NCI-H446 treated with DMSO at 0.1 percent for 48 hours (cell line): ENCODE results near the gene MYOZ1.
"Not testable (repeated sequence)": the region's sequence is repeated elsewhere in the genome, so short reads cannot be mapped to it uniquely, and the experiment has no call there.

ENCODE experiments used
- DNase-seq: peaks from one replicate; lab custom pipeline; 2025; lab: John Stamatoyannopoulos, UW

MYOZ1 gene

GRCh38 chr10:73641328-73642060 is at the start of gene MYOZ1:
Gene MYOZ1, minus strand, starts transcription at chr10:73641474. Its CDS starts 1,457 bp downstream, at chr10:73640017.
- no peak for DNase-seq

- not testable (repeated sequence) for DNase-seq
These were observed 49.5 kb upstream of the MYOZ1 start for GRCh38 chr10:73690755-73691154.

- not testable (repeated sequence) for DNase-seq
These were observed 48.3 kb upstream of the MYOZ1 start for GRCh38 chr10:73689596-73689995.

- DNase-seq = not testable (repeated sequence)
These were observed 46.4 kb upstream of the MYOZ1 start for GRCh38 chr10:73687641-73688040.

GRCh38 chr10:73674546-73674945 is 33.3 kb upstream of the MYOZ1 start:
- not testable (repeated sequence) for DNase-seq

GRCh38 chr10:73668378-73668777 is 27.1 kb upstream of the MYOZ1 start:
- DNase-seq = not testable (repeated sequence)

GRCh38 chr10:73666153-73666809 is 25.0 kb upstream of the MYOZ1 start:
- not testable (repeated sequence) for DNase-seq

GRCh38 chr10:73665581-73665980 is 24.3 kb upstream of the MYOZ1 start:
- not testable (repeated sequence) for DNase-seq

GRCh38 chr10:73664156-73665040 is 23.1 kb upstream of the MYOZ1 start:
- DNase-seq = not testable (repeated sequence)

GRCh38 chr10:73663621-73664020 is 22.3 kb upstream of the MYOZ1 start:
- DNase-seq = not testable (repeated sequence)

- DNase-seq = not testable (repeated sequence)
These were observed 21.4 kb upstream of the MYOZ1 start for GRCh38 chr10:73662705-73663104.

GRCh38 chr10:73655990-73656298 is 14.7 kb upstream of the MYOZ1 start, which contains the start of gene SYNPO2L:
Gene SYNPO2L, minus strand, starts transcription at chr10:73656029. Its CDS starts 107 bp downstream, at chr10:73655922.
- DNase-seq = no peak

GRCh38 chr10:73655257-73655989 is 14.1 kb upstream of the MYOZ1 start:
- no peak for DNase-seq

- no peak for DNase-seq
These were observed 12.4 kb upstream of the MYOZ1 start for GRCh38 chr10:73653701-73654100.

- no peak for DNase-seq
These were observed 11.9 kb upstream of the MYOZ1 start for GRCh38 chr10:73653195-73653594.

- no peak for DNase-seq
These were observed 9.5 kb upstream of the MYOZ1 start for GRCh38 chr10:73650537-73651331.

GRCh38 chr10:73649876-73650536 is 8.7 kb upstream of the MYOZ1 start:
- no peak for DNase-seq

- DNase-seq = no peak
These were observed 7.9 kb upstream of the MYOZ1 start for GRCh38 chr10:73648975-73649829.

GRCh38 chr10:73647875-73648651 is 6.8 kb upstream of the MYOZ1 start:
- no peak for DNase-seq
